ENCODE results near the gene MTARC2. TPM values are rescaled to one million over a fixed set of nuclear protein-coding genes. Genes with fewer than 3 reads are reported as not detected.

Gene MTARC2
- total RNA-seq, 6 experiments from 2014 or later, result 3.2 to 5.2 (median 3.8) TPM

- peak; percentile 9 for DNase-seq
- no peaks in the 10 kb centered on the region for H3K9me3 Mint-ChIP-seq
- H3K36me3 Mint-ChIP-seq (ENCODE audit: low read depth), result no peaks in the 10 kb centered on the region
- peak; percentile 33; the same call in 1 of the 2 replicates for TF ChIP-seq CTCF (IDR thresholded peaks at IDR 0.05)
- no peak within 1 kb of the TSS for H3K27ac Mint-ChIP-seq
- H3K27me3 Mint-ChIP-seq (ENCODE audit: insufficient read depth), result peaks cover 4% of the 10 kb centered on the region
- peak within 1 kb of the TSS; percentile 79 for H3K4me3 Mint-ChIP-seq
- H3K4me1 Mint-ChIP-seq (ENCODE audit: low read depth), result no peaks in the 10 kb centered on the region; the same call in 1 of the 2 replicates
Observed at GRCh38 chr1:220786337-220787068, 38.4 kb downstream of the MTARC2 start, which contains the start of gene MTARC1. TSS of gene MTARC1 (plus strand) at chr1:220786913. CDS start at chr1:220786945, 32 bp downstream.

- H3K4me1 Mint-ChIP-seq (ENCODE audit: low read depth), result no peaks in the 10 kb centered on the region; the same call in 1 of the 2 replicates
- no peak overlapping the region for H3K27ac Mint-ChIP-seq
- no peak for DNase-seq
- H3K4me3 Mint-ChIP-seq, result peak overlapping the region; percentile 75
- H3K9me3 Mint-ChIP-seq, result no peaks in the 10 kb centered on the region
- no peaks in the 10 kb centered on the region for H3K36me3 Mint-ChIP-seq (ENCODE audit: low read depth)
- TF ChIP-seq CTCF (IDR thresholded peaks at IDR 0.05), result no peak
- H3K27me3 Mint-ChIP-seq (ENCODE audit: insufficient read depth), result peaks cover 4% of the 10 kb centered on the region
Observed at GRCh38 chr1:220787069-220787619, 39.0 kb downstream of the MTARC2 start.

- Mint-ChIP-seq H3K36me3 (ENCODE audit: low read depth) (no peaks in the 10 kb centered on the region), H3K4me3 (no peak overlapping the region), H3K27me3 (ENCODE audit: insufficient read depth) (peaks cover 4% of the 10 kb centered on the region), H3K4me1 (ENCODE audit: low read depth) (no peaks in the 10 kb centered on the region; the same call in 1 of the 2 replicates), H3K9me3 (no peaks in the 10 kb centered on the region), H3K27ac (no peak overlapping the region)
- no peak for DNase-seq
- TF ChIP-seq CTCF (IDR thresholded peaks at IDR 0.05), result no peak
Observed at GRCh38 chr1:220788900-220789299, 40.8 kb downstream of the MTARC2 start.

DNA sequence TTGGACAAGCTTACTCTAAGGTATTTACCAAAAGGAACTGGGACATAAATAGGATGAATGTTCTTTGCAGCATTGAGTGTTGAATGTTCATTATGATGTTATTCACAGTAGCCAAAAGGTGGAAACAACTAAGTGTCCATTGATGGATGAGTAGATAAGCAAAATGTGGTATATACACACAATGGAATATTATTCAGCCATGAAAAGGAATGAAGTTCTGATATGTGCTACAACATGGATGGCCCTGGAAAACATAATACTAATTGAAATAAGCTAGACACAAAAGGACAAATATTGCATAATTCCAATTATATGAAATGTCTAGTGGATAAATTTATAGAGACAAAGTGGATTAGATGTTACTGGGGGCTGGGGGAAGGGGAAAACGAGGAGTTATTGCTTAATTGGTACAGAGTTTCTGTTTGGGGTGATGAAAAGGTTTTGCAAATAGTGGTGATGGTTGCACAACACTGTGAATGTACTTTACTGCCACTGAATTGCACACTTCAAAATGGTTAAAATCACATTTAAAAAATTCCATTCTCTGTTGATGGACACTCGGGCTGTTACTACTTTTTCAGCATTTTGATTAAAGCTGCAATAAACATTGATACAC is 41.5 kb downstream of the MTARC2 start:
- Mint-ChIP-seq H3K9me3 (no peaks in the 10 kb centered on the region), H3K27ac (no peak overlapping the region), H3K36me3 (ENCODE audit: low read depth) (no peaks in the 10 kb centered on the region), H3K4me1 (ENCODE audit: low read depth) (no peaks in the 10 kb centered on the region; the same call in 1 of the 2 replicates), H3K4me3 (no peak overlapping the region), H3K27me3 (ENCODE audit: insufficient read depth) (peaks cover 4% of the 10 kb centered on the region)
- TF ChIP-seq CTCF (IDR thresholded peaks at IDR 0.05), result no peak
- no peak for DNase-seq

DNA sequence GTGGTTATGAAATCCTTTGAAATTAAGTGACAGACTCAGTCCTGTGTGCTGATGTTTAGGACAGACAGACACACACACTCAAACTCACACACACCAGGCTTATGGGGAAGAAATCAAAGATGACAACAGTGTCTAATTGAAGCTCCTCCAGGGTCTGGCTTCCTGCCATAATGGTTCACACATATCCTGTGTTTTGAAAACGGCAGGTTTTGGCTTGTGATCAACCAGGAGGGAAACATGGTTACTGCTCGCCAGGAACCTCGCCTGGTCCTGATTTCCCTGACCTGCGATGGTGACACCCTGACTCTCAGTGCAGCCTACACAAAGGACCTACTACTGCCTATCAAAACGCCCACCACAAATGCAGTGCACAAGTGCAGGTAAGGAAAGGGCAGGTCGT is 43.2 kb downstream of the MTARC2 start:
- DNase-seq, result no peak
- Mint-ChIP-seq H3K27ac (no peak overlapping the region), H3K27me3 (ENCODE audit: insufficient read depth) (no peaks in the 10 kb centered on the region), H3K36me3 (ENCODE audit: low read depth) (no peaks in the 10 kb centered on the region), H3K4me3 (no peak overlapping the region), H3K4me1 (ENCODE audit: low read depth) (no peaks in the 10 kb centered on the region; the same call in 1 of the 2 replicates), H3K9me3 (no peaks in the 10 kb centered on the region)
- TF ChIP-seq CTCF (IDR thresholded peaks at IDR 0.05), result no peak
